HepG2 (cell line): ENCODE measurements around the gene FAM170B. TPM values are rescaled to one million over a fixed set of nuclear protein-coding genes. Genes with fewer than 3 reads are reported as not detected.

ENCODE experiments used
- ATAC-seq: fragments of 200-7000 bp; cut with Tn5 transposase; 3 replicates; pipeline ENCODE4 v1.9.1; 2020; ENCODE audit warnings: mild to moderate bottlenecking, moderate library complexity
- BruUV-seq: library from RNA; stranded (reverse); fragments of 400-500 nt; replicated peaks from 2 replicates; lab custom pipeline; 2021; lab: Mats Ljungman, UMichigan
- CTCF ChIA-PET: fragments of 300-600 bp; formaldehyde crosslinking; extraction: SDS; loops from one replicate; lab custom pipeline; 2021; ENCODE audit warnings: low total read pairs, inconsistent platforms, low intra/inter-chr PET ratio; lab: Yijun Ruan, JAX
- POLR2A ChIA-PET: fragments of 350-600 bp; sonication (Branson Sonifier 250); formaldehyde crosslinking; loops from one replicate; lab custom pipeline; 2020; ENCODE audit warnings: antibody characterized with exemption, inconsistent platforms; lab: Yijun Ruan, JAX
- DNase-seq: peaks from one replicate; pipeline ENCODE4 v3.0.0-alpha.2; 2015; ENCODE audit warnings: low spot score
- FAIRE-seq: peaks from 3 replicates; lab custom pipeline; 2011; peaks lifted over from hg19 to GRCh38; lab: Jason Lieb, UNC
- H2AFZ ChIP-seq: one replicate; pipeline ENCODE4 v1.6.1; 2011; ENCODE audit warnings: low read length, inconsistent platforms
- H3K27ac ChIP-seq: fragments of 300-600 bp; 3 replicates; pipeline ENCODE4 v1.8.0; 2011; ENCODE audit warnings: mixed run types, mild to moderate bottlenecking, mixed read lengths, low read length, inconsistent platforms; ENCODE audit not compliant: insufficient read depth; ENCODE audit errors: extremely low read length
- H3K27me3 ChIP-seq, 2 experiments: fragments of 200-600 bp in 1 of 2; 2 replicates in 1 of 2; 3 replicates in 1 of 2; pipeline versions ENCODE4 v1.6.0 to v1.8.0; 2011; ENCODE audit warnings: low read length in 2 of 2, mild to moderate bottlenecking in 2 of 2, moderate library complexity in 2 of 2, inconsistent platforms in 1 of 2; ENCODE audit not compliant: insufficient read depth in 2 of 2, control insufficient read depth in 1 of 2
- H3K36me3 ChIP-seq, 2 experiments: fragments of 200-600 bp in 1 of 2; replicated peaks in 1 of 2; 2 replicates in 1 of 2; 3 replicates in 1 of 2; pipeline versions ENCODE4 v1.5.1 to v1.8.0; 2011; ENCODE audit warnings: low read length in 2 of 2, inconsistent platforms in 1 of 2; ENCODE audit not compliant: insufficient read depth in 2 of 2, control insufficient read depth in 1 of 2
- H3K4me1 ChIP-seq: 2 replicates; pipeline ENCODE4 v1.5.1; 2012; ENCODE audit warnings: low read length, inconsistent platforms; ENCODE audit not compliant: insufficient read depth
- H3K4me2 ChIP-seq: 2 replicates; pipeline ENCODE4 v1.6.0; 2011; ENCODE audit warnings: low read depth, low read length, inconsistent platforms
- H3K4me3 ChIP-seq, 3 experiments: fragments of 200-600 bp in 1 of 3; sonication (generic), shearing (Covaris generic) in 1 of 3; replicated peaks in 1 of 3; 2 replicates each; pipeline ENCODE4 v1.5.1; 2011 to 2016; ENCODE audit warnings: low read length in 3 of 3, inconsistent platforms in 2 of 3, low read depth in 2 of 3, mild to moderate bottlenecking in 2 of 3, control low read depth in 1 of 3, mixed read lengths in 1 of 3; ENCODE audit not compliant: insufficient read depth in 1 of 3
- H3K79me2 ChIP-seq: one replicate; pipeline ENCODE4 v1.6.1; 2011; ENCODE audit warnings: low read length, inconsistent platforms; ENCODE audit not compliant: insufficient read depth
- H3K9ac ChIP-seq: 2 replicates; pipeline ENCODE4 v1.6.0; 2011; ENCODE audit warnings: mild to moderate bottlenecking, low read depth, low read length, inconsistent platforms; ENCODE audit not compliant: insufficient read depth
- H3K9me3 ChIP-seq: 2 replicates; pipeline ENCODE4 v1.5.1; 2012; ENCODE audit warnings: mild to moderate bottlenecking, low read length
- H4K20me1 ChIP-seq: 2 replicates; pipeline ENCODE4 v1.6.0; 2011; ENCODE audit warnings: inconsistent platforms, mild to moderate bottlenecking, low read length, moderate library complexity; ENCODE audit not compliant: insufficient read depth
- MAF1 ChIP-seq: sonication (generic); formaldehyde crosslinking; IDR thresholded peaks from 2 replicates; pipeline ENCODE4 v1.5.0; 2020; ENCODE audit warnings: missing genetic modification reagents, borderline replicate concordance
- RFX5 ChIP-seq: IDR thresholded peaks from 2 replicates; pipeline ENCODE4 v1.6.1; 2011; ENCODE audit warnings: low read depth, low read length, improper control_type of control experiment
- SAP130 ChIP-seq: IDR thresholded peaks from 2 replicates; pipeline ENCODE4 v1.6.1; 2016; ENCODE audit warnings: low read depth
- SCMH1 ChIP-seq: sonication (generic); formaldehyde crosslinking; IDR thresholded peaks from 2 replicates; pipeline ENCODE4 v1.9.0; 2021; ENCODE audit warnings: missing genetic modification reagents, mild to moderate bottlenecking, borderline replicate concordance
- TBX3 ChIP-seq: fragments of 450-650 bp; IDR thresholded peaks from 2 replicates; pipeline ENCODE4 v1.6.1; 2017; ENCODE audit warnings: antibody characterized with exemption, mild to moderate bottlenecking, inconsistent platforms, borderline replicate concordance
- TCF7L2 ChIP-seq: IDR thresholded peaks from 2 replicates; pipeline ENCODE4 v1.6.1; 2011; ENCODE audit warnings: mild to moderate bottlenecking, low read depth, low read length, moderate library complexity
- ZEB1 ChIP-seq: IDR thresholded peaks from 2 replicates; pipeline ENCODE4 v1.6.1; 2012; ENCODE audit warnings: mild to moderate bottlenecking, low read depth, inconsistent platforms; ENCODE audit not compliant: insufficient replicate concordance
- ZNF17 ChIP-seq: sonication (generic); formaldehyde crosslinking; IDR thresholded peaks from 2 replicates; pipeline ENCODE4 v1.5.0; 2020; ENCODE audit warnings: mild to moderate bottlenecking, missing genetic modification reagents
- ZNF567 ChIP-seq: sonication (generic); formaldehyde crosslinking; IDR thresholded peaks from 2 replicates; pipeline ENCODE4 v1.8.1; 2023; ENCODE audit warnings: mild to moderate bottlenecking, missing genetic modification reagents, borderline replicate concordance
- WGBS: methylation state at CpG from one replicate; pipeline ENCODE4 v1.1.6; 2017; ENCODE audit warnings: low lambda C conversion rate; 5-methylcytosine and 5-hydroxymethylcytosine counted together
- in situ Hi-C: cut with HindIII; loops from 2 replicates; pipeline ENCODE4 v1.10.0; 2017; ENCODE audit warnings: low pct_unique_long_range_greater_than_20kb; ENCODE audit not compliant: extremely low pct_ligation_motif_present
- intact Hi-C: fragments of 100-400 bp; cut with micrococcal nuclease; formaldehyde crosslinking; loops from one replicate; pipeline ENCODE4 v1.10.0; 2022; ENCODE audit not compliant: unreplicated experiment
- polyA plus RNA-seq, 8 experiments: library from polyadenylated mRNA; depleted of rRNA in 3 of 8; stranded (reverse) in 7 of 8; unstranded in 1 of 8; fragments of >200 nt; fragmentation: Illumina TruSeq in 4 of 8; extraction: Trizol in 4 of 8; gene quantifications; 2 replicates each; pipeline versions ENCODE4 v1.2.1 to v1.2.3, GENCODE V29; 2011 to 2016; ENCODE audit warnings: low read depth in 4 of 8, missing spikeins in 1 of 8, mixed read lengths in 1 of 8; ENCODE audit not compliant: insufficient read depth in 1 of 8
- total RNA-seq, 5 experiments: library from RNA; depleted of rRNA; stranded (reverse); fragments of >200 nt; fragmentation: Illumina TruSeq; extraction: Trizol; gene quantifications; 2 replicates each; pipeline ENCODE4 v1.2.3, GENCODE V29; 2016; ENCODE audit warnings: low read depth in 1 of 5
- TF ChIP-seq, protein P1 (sequence below): sonication (generic); formaldehyde crosslinking; IDR thresholded peaks from 2 replicates; pipeline ENCODE4 v1.5.0; 2020; ENCODE audit warnings: missing genetic modification reagents, mild to moderate bottlenecking, borderline replicate concordance
- TF ChIP-seq, protein P2 (sequence below): conservative IDR thresholded peaks from 2 replicates; pipeline ENCODE4 v1.6.1; 2018; ENCODE audit warnings: missing genetic modification reagents

FAM170B gene
- total and polyA plus RNA-seq, 2 of the 13 experiments (the other 11 are each of a cell fraction or from before 2014, with no cell fraction given): not detected

DNA sequence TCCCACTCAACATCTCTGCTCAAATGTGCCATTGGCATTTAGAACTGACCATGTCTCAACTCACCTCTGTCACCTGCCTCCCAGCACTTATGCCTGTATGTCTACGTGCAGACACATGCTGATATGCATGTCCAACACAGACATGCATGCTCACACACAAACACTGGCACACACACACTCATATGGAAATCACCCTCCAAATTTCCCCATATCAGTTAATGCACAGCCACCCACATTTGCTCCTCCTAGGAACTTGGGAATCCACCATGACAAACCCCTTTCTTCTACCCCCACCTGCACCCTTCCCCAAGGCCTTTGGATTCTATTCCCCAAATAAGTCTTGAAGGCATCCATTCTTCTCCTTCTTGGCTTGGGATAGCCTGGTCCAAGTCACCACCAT is 4.4 kb downstream of the FAM170B start:
- H3K9ac ChIP-seq: no peak overlapping the region
- no peaks in the 10 kb centered on the region for H3K4me1 ChIP-seq
- no peaks in the 10 kb centered on the region for H4K20me1 ChIP-seq
- no peak overlapping the region for H3K27ac ChIP-seq
- H3K27me3 ChIP-seq: no peaks in the 10 kb centered on the region; a peak in 2 of 5 replicates
- TF ChIP-seq RFX5 (no peak), SAP130 (CRISPR knock-in tag) (no peak), MAF1 (CRISPR knock-in tag) (no peak), TCF7L2 (no peak), ZEB1 (no peak), ZNF567 (CRISPR knock-in tag) (no peak), TBX3 (no peak), ZNF17 (no peak), SCMH1 (CRISPR knock-in tag) (no peak)
- TF ChIP-seq, protein P1, sequence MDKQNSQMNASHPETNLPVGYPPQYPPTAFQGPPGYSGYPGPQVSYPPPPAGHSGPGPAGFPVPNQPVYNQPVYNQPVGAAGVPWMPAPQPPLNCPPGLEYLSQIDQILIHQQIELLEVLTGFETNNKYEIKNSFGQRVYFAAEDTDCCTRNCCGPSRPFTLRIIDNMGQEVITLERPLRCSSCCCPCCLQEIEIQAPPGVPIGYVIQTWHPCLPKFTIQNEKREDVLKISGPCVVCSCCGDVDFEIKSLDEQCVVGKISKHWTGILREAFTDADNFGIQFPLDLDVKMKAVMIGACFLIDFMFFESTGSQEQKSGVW: no peak
- TF ChIP-seq, protein P2, sequence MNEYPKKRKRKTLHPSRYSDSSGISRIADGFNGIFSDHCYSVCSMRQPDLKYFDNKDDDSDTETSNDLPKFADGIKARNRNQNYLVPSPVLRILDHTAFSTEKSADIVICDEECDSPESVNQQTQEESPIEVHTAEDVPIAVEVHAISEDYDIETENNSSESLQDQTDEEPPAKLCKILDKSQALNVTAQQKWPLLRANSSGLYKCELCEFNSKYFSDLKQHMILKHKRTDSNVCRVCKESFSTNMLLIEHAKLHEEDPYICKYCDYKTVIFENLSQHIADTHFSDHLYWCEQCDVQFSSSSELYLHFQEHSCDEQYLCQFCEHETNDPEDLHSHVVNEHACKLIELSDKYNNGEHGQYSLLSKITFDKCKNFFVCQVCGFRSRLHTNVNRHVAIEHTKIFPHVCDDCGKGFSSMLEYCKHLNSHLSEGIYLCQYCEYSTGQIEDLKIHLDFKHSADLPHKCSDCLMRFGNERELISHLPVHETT (CRISPR knock-in tag): no peak
- TF ChIP-seq, all 625 proteins: peak for 0
- no peak overlapping the region for H3K4me3 ChIP-seq
- FAIRE-seq: no peak
- no peaks in the 10 kb centered on the region for H3K9me3 ChIP-seq
- WGBS: 6% methylated on average over 1 of the region's 1 CpG
- H2AFZ ChIP-seq: no peak overlapping the region
- in situ Hi-C loops (no loop called here), intact Hi-C loops (no loop called here)
- H3K79me2 ChIP-seq: no peaks in the 10 kb centered on the region
- no peak overlapping the region for H3K4me2 ChIP-seq
- ChIA-PET POLR2A (no interaction called here), CTCF (no interaction called here)
- no TSS peak for BruUV-seq
- no peak for ATAC-seq
- no peaks in the 10 kb centered on the region for H3K36me3 ChIP-seq
- DNase-seq: no peak
